GM12865 (cell line): ENCODE data around the gene CFAP57.

Experiments used
- DNase-seq: peaks from one replicate; pipeline ENCODE4 v3.0.0; 2010; ENCODE audit warnings: low read depth
- H3K4me3 ChIP-seq: 2 replicates; pipeline ENCODE4 v1.5.1; 2011; ENCODE audit warnings: mild to moderate bottlenecking, low read depth, low read length, control low read depth
- TF ChIP-seq, protein P1 (sequence below): IDR thresholded peaks from 2 replicates; pipeline ENCODE4 v1.5.1; 2011; ENCODE audit warnings: low read length, control low read depth, low read depth, inconsistent platforms; ENCODE audit not compliant: insufficient read depth; ENCODE audit errors: missing control alignments

The CFAP57 gene

DNA sequence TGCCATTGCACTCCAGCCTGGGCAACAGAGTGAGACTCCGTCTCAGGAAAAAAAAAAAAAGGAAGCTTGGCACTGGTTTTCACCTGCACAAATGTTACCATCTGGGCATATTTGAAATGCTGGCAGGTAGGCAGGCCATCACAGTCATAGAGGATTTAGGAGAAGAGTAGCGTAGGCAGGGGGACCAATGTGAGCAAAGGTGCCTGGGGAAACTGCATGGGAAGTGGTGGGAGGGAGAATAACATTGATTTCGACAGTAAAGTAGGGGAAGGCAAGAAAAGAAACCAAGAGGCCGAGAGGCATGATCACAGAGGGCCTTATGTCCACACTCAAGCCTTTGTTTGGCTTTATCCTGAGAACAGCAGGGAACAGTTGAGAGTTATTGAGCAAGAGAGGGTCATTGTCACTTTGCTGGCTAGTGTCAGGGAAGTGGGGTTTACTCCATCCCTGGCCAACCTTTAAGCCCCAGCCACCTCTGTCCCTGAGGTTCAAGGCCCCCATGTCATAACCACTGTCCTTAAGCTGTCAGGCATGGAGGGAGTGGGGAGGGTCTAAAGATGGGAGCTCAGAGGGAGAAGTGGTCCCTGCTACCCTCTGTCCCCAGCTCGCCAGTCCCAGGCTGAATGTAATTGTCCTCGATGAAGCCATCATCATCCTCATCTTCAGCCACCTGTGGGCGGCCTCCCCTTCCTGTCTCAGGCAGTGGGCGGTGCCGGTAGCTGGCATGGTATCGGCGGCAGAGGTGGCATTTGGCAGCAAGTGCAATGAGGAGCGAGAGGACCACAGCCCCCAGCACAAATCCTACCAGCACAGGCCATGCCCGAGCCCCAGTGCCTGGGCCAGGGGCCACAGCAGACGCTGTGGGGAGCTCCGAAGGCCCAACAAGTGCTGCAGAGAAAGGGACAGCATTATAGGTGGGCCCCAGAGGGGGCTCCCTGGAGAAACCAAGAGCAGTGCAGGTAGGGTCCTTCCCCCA, 110.4 kb downstream of the CFAP57 start:
- TF ChIP-seq, protein P1, sequence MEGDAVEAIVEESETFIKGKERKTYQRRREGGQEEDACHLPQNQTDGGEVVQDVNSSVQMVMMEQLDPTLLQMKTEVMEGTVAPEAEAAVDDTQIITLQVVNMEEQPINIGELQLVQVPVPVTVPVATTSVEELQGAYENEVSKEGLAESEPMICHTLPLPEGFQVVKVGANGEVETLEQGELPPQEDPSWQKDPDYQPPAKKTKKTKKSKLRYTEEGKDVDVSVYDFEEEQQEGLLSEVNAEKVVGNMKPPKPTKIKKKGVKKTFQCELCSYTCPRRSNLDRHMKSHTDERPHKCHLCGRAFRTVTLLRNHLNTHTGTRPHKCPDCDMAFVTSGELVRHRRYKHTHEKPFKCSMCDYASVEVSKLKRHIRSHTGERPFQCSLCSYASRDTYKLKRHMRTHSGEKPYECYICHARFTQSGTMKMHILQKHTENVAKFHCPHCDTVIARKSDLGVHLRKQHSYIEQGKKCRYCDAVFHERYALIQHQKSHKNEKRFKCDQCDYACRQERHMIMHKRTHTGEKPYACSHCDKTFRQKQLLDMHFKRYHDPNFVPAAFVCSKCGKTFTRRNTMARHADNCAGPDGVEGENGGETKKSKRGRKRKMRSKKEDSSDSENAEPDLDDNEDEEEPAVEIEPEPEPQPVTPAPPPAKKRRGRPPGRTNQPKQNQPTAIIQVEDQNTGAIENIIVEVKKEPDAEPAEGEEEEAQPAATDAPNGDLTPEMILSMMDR, result no peak
- no peak for DNase-seq

GRCh38 chr1:43284065-43284464, 111.9 kb downstream of the CFAP57 start:
- H3K4me3 ChIP-seq, result no peak overlapping the region
- TF ChIP-seq, protein P1, result no peak
- DNase-seq, result no peak

More for the DNA sequence above, 110.4 kb downstream of the CFAP57 start:
- no peak overlapping the region for H3K4me3 ChIP-seq

GRCh38 chr1:43284546-43285110, 112.5 kb downstream of the CFAP57 start:
- DNase-seq, result no peak
- TF ChIP-seq, protein P1, result no peak

GRCh38 chr1:43285269-43285990, 113.3 kb downstream of the CFAP57 start, which contains the start of gene C1orf210:
Gene C1orf210, minus strand, starts transcription at chr1:43285581. Its CDS starts 2,311 bp downstream, at chr1:43283270.
- no peak within 1 kb of the TSS for H3K4me3 ChIP-seq
- no peak for DNase-seq
- TF ChIP-seq, protein P1, result no peak

More at GRCh38 chr1:43284546-43285110, 112.5 kb downstream of the CFAP57 start:
- H3K4me3 ChIP-seq, result no peak overlapping the region

- no peak for DNase-seq
- no peak overlapping the region for H3K4me3 ChIP-seq
- TF ChIP-seq, protein P1, result no peak
Measured at GRCh38 chr1:43286115-43286514, 114.0 kb downstream of the CFAP57 start.

- no peak for DNase-seq
- TF ChIP-seq, protein P1, result no peak
- no peak overlapping the region for H3K4me3 ChIP-seq
Measured at GRCh38 chr1:43286533-43286932, 114.4 kb downstream of the CFAP57 start.
